ENCODE data around the gene NFKB2.

DNA sequence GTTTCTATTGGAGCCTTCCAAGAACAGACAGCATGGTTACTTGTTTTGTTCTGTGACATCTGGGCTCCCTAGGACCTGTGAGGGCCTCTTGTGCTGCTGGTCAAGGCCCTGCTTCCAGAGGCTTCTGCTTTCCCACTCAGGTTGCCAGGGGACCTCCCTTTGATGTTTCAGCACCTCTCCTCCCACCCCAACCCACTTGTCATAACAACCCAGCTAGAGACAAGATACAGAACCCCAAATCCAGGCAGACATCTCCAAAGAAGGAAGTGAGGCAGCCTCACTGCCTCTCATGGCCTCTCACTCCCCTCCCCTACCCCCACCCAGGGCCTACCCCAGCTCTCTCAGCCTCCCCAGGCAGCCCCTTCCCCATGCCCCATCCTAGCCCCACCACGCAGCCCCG, 11.3 kb downstream of the NFKB2 start:
- TF ChIP-seq, protein P1, sequence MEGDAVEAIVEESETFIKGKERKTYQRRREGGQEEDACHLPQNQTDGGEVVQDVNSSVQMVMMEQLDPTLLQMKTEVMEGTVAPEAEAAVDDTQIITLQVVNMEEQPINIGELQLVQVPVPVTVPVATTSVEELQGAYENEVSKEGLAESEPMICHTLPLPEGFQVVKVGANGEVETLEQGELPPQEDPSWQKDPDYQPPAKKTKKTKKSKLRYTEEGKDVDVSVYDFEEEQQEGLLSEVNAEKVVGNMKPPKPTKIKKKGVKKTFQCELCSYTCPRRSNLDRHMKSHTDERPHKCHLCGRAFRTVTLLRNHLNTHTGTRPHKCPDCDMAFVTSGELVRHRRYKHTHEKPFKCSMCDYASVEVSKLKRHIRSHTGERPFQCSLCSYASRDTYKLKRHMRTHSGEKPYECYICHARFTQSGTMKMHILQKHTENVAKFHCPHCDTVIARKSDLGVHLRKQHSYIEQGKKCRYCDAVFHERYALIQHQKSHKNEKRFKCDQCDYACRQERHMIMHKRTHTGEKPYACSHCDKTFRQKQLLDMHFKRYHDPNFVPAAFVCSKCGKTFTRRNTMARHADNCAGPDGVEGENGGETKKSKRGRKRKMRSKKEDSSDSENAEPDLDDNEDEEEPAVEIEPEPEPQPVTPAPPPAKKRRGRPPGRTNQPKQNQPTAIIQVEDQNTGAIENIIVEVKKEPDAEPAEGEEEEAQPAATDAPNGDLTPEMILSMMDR (IDR thresholded peaks at IDR 0.05), result no peak
- no peak for TF ChIP-seq POLR2A (IDR thresholded peaks at IDR 0.05)
